ENCODE results near the gene PRPSAP1.

GRCh38 chr17:76351526-76352071 is 2.1 kb downstream of the PRPSAP1 start:
- TF ChIP-seq CTCF (conservative IDR thresholded peaks at IDR 0.05; ENCODE audit: low read length) = no peak
- TF ChIP-seq EZH2phosphoT487 (IDR thresholded peaks at IDR 0.05; ENCODE audit: borderline replicate concordance, low read depth, low read length) = no peak
